Mucosa of stomach (tissue), 1 donor: ENCODE results near the gene RPS3.
A peak's percentile ranks its signal among the peaks of the same experiment; 100 is the strongest.
"Not testable (repeated sequence)": the region's sequence is repeated elsewhere in the genome, so short reads cannot be mapped to it uniquely, and the experiment has no call there.

Source experiments
- H3K27me3 ChIP-seq: one replicate; pipeline ENCODE4 v1.7.0; 2013; ENCODE audit warnings: mild to moderate bottlenecking, low read length; ENCODE audit not compliant: control insufficient read depth, insufficient read depth
- H3K36me3 ChIP-seq: one replicate; pipeline ENCODE4 v1.7.0; 2013; ENCODE audit warnings: low read length; ENCODE audit not compliant: control insufficient read depth, insufficient read depth
- H3K4me1 ChIP-seq: one replicate; pipeline ENCODE4 v1.7.0; 2013; ENCODE audit warnings: mild to moderate bottlenecking, low read length; ENCODE audit not compliant: control insufficient read depth, insufficient read depth
- H3K4me3 ChIP-seq: one replicate; pipeline ENCODE4 v1.7.0; 2013; ENCODE audit warnings: low read length
- H3K9ac ChIP-seq: one replicate; pipeline ENCODE4 v1.7.0; 2013; ENCODE audit warnings: mild to moderate bottlenecking, low read length, moderate library complexity
- H3K9me3 ChIP-seq: one replicate; pipeline ENCODE4 v1.7.0; 2013; ENCODE audit warnings: mild to moderate bottlenecking, low read length, moderate library complexity; ENCODE audit not compliant: control insufficient read depth
- donor health status: Pancreatic carcinoma.

Gene RPS3

GRCh38 chr11:75399344-75400145, at the start of gene RPS3:
Gene RPS3 (plus strand): TSS chr11:75399518. CDS start chr11:75399548, 30 bp downstream.
- peak within 1 kb of the TSS; percentile 94 for H3K9ac ChIP-seq
- peak within 1 kb of the TSS; percentile 56 for H3K4me3 ChIP-seq
- H3K4me1 ChIP-seq: peaks cover 16% of the 10 kb centered on the region
- peaks cover 19% of the 10 kb centered on the region for H3K36me3 ChIP-seq
- H3K9me3 ChIP-seq: no peaks in the 10 kb centered on the region
- H3K27me3 ChIP-seq: no peaks in the 10 kb centered on the region

- Histone ChIP-seq H3K36me3 (no peaks in the 10 kb centered on the region), H3K4me3 (peak overlapping the region; percentile 44), H3K9me3 (no peaks in the 10 kb centered on the region), H3K27me3 (no peaks in the 10 kb centered on the region), H3K4me1 (peaks cover 68% of the 10 kb centered on the region), H3K9ac (peak overlapping the region; percentile 79)
Observed at GRCh38 chr11:75349521-75350116, 49.7 kb upstream of the RPS3 start.

GRCh38 chr11:75350122-75350742, 49.1 kb upstream of the RPS3 start:
- H3K4me3 ChIP-seq: peak overlapping the region; percentile 44
- no peaks in the 10 kb centered on the region for H3K9me3 ChIP-seq
- no peaks in the 10 kb centered on the region for H3K36me3 ChIP-seq
- no peaks in the 10 kb centered on the region for H3K27me3 ChIP-seq
- peaks cover 62% of the 10 kb centered on the region for H3K4me1 ChIP-seq
- peak overlapping the region; percentile 79 for H3K9ac ChIP-seq

- Histone ChIP-seq H3K27me3 (no peaks in the 10 kb centered on the region), H3K9ac (peak overlapping the region; percentile 79), H3K36me3 (no peaks in the 10 kb centered on the region), H3K4me3 (peak overlapping the region; percentile 44), H3K4me1 (peaks cover 54% of the 10 kb centered on the region), H3K9me3 (no peaks in the 10 kb centered on the region)
Observed at GRCh38 chr11:75350743-75351540, 48.4 kb upstream of the RPS3 start.

GRCh38 chr11:75351541-75351790, 47.9 kb upstream of the RPS3 start, which contains the start of gene ARRB1:
Gene ARRB1 (minus strand): TSS chr11:75351661. CDS start chr11:75351607, 54 bp downstream.
- peaks cover 49% of the 10 kb centered on the region for H3K4me1 ChIP-seq
- no peaks in the 10 kb centered on the region for H3K27me3 ChIP-seq
- peak within 1 kb of the TSS; percentile 64 for H3K4me3 ChIP-seq
- H3K36me3 ChIP-seq: no peaks in the 10 kb centered on the region
- peak within 1 kb of the TSS; percentile 79 for H3K9ac ChIP-seq
- H3K9me3 ChIP-seq: no peaks in the 10 kb centered on the region

GRCh38 chr11:75351791-75352587, 47.3 kb upstream of the RPS3 start:
- H3K27me3 ChIP-seq: no peaks in the 10 kb centered on the region
- no peaks in the 10 kb centered on the region for H3K9me3 ChIP-seq
- peak overlapping the region; percentile 72 for H3K9ac ChIP-seq
- H3K36me3 ChIP-seq: no peaks in the 10 kb centered on the region
- H3K4me1 ChIP-seq: peaks cover 44% of the 10 kb centered on the region
- peak overlapping the region; percentile 64 for H3K4me3 ChIP-seq

GRCh38 chr11:75352588-75353206, 46.6 kb upstream of the RPS3 start:
- Histone ChIP-seq H3K4me3 (peak overlapping the region; percentile 64), H3K9me3 (no peaks in the 10 kb centered on the region), H3K27me3 (no peaks in the 10 kb centered on the region), H3K4me1 (peaks cover 37% of the 10 kb centered on the region), H3K9ac (peak overlapping the region; percentile 72), H3K36me3 (no peaks in the 10 kb centered on the region)

GRCh38 chr11:75355051-75355450, 44.3 kb upstream of the RPS3 start:
- H3K4me1 ChIP-seq: peaks cover 15% of the 10 kb centered on the region
- no peaks in the 10 kb centered on the region for H3K36me3 ChIP-seq
- no peak overlapping the region for H3K9ac ChIP-seq
- H3K9me3 ChIP-seq: no peaks in the 10 kb centered on the region
- no peak overlapping the region for H3K4me3 ChIP-seq
- H3K27me3 ChIP-seq: no peaks in the 10 kb centered on the region

GRCh38 chr11:75356613-75357012, 42.7 kb upstream of the RPS3 start:
- Histone ChIP-seq H3K9ac (no peak overlapping the region), H3K36me3 (no peaks in the 10 kb centered on the region), H3K4me1 (peaks cover 11% of the 10 kb centered on the region), H3K4me3 (no peak overlapping the region), H3K9me3 (no peaks in the 10 kb centered on the region), H3K27me3 (no peaks in the 10 kb centered on the region)

GRCh38 chr11:75362285-75362684, 37.0 kb upstream of the RPS3 start:
- not testable (repeated sequence) for H3K36me3 ChIP-seq, H3K9ac ChIP-seq, H3K4me3 ChIP-seq, H3K4me1 ChIP-seq, H3K9me3 ChIP-seq, H3K27me3 ChIP-seq

- H3K4me1 ChIP-seq: peaks cover 6% of the 10 kb centered on the region
- H3K36me3 ChIP-seq: no peaks in the 10 kb centered on the region
- no peaks in the 10 kb centered on the region for H3K27me3 ChIP-seq
- no peak overlapping the region for H3K9ac ChIP-seq
- H3K4me3 ChIP-seq: no peak overlapping the region
- H3K9me3 ChIP-seq: no peaks in the 10 kb centered on the region
Observed at GRCh38 chr11:75365711-75366181, 33.6 kb upstream of the RPS3 start.
